ENCODE measurements around the gene TCF25.

Gene TCF25

GRCh38 chr16:89949121-89949742 is 75.8 kb downstream of the TCF25 start:
- no peak for DNase-seq

GRCh38 chr16:89949756-89950155 is 76.4 kb downstream of the TCF25 start:
- DNase-seq = no peak

- no peak for DNase-seq
These were observed 78.1 kb downstream of the TCF25 start for GRCh38 chr16:89951509-89951908.

- DNase-seq = no peak
These were observed 78.7 kb downstream of the TCF25 start for GRCh38 chr16:89952049-89952448.

- DNase-seq = no peak
These were observed 79.2 kb downstream of the TCF25 start for GRCh38 chr16:89952551-89952950.

GRCh38 chr16:89953671-89954406 is 80.4 kb downstream of the TCF25 start:
- no peak for DNase-seq

GRCh38 chr16:89954462-89954861 is 81.1 kb downstream of the TCF25 start:
- no peak for DNase-seq

GRCh38 chr16:89955001-89955685 is 81.8 kb downstream of the TCF25 start:
- DNase-seq = no peak

- no peak for DNase-seq
These were observed 83.3 kb downstream of the TCF25 start for GRCh38 chr16:89956505-89957215.

GRCh38 chr16:89957216-89957785 is 83.9 kb downstream of the TCF25 start:
- no peak for DNase-seq

GRCh38 chr16:89958068-89958467 is 84.7 kb downstream of the TCF25 start:
- DNase-seq = no peak

GRCh38 chr16:89958596-89958995 is 85.2 kb downstream of the TCF25 start:
- DNase-seq = no peak

GRCh38 chr16:89960966-89961365 is 87.6 kb downstream of the TCF25 start:
- no peak for DNase-seq

Data from NCI-H2029 (cell line).